Upper lobe of left lung (tissue), 4 donors: ENCODE results near the gene GPN2.

Experiments
- CTCF ChIP-seq, 6 experiments: fragments of 450-650 bp in 4 of 6; fragments of 200-600 bp in 2 of 6; sonication (generic) in 2 of 6; IDR thresholded peaks; one replicate each; pipeline ENCODE4 v1.5.1; 2016 to 2019; ENCODE audit warnings: antibody characterized with exemption in 6 of 6
- EP300 ChIP-seq, 4 donors: sonication (generic); formaldehyde crosslinking; IDR thresholded peaks; one replicate each; pipeline ENCODE4 v1.5.1; 2017; ENCODE audit warnings: antibody characterized with exemption in 4 of 4, control low read depth in 2 of 4
- POLR2A ChIP-seq, 4 donors: fragments of 450-650 bp; IDR thresholded peaks; one replicate each; pipeline ENCODE4 v1.5.1; 2016 to 2017; ENCODE audit warnings: antibody characterized with exemption in 4 of 4, mild to moderate bottlenecking in 2 of 4
- POLR2AphosphoS5 ChIP-seq, 2 donors: sonication (generic); formaldehyde crosslinking; IDR thresholded peaks; one replicate each; pipeline ENCODE4 v1.5.1; 2017; ENCODE audit warnings: antibody characterized with exemption in 2 of 2

DNA sequence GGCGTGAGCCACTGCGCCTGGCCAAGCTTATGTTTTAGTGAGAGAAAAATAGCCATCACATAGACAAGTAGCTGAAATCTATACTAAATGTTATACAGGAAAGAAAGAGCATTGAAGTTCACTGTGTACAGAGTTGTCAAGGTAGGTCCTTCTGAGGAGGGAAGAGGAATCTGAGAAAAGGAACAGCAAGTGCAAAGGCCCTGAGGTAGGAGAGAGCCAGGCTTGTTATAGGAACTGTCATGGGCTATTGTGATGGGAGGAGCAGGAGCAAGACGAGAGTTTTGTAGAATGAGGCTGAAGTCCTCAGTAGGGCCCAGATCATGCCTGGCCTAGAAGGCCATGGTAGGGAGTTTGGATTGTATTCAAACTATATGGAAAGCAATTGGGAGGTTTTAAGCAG lies 59.0 kb downstream of the GPN2 start:
- TF ChIP-seq EP300 (IDR thresholded peaks at IDR 0.05) (no peak), POLR2AphosphoS5 (IDR thresholded peaks at IDR 0.05) (no peak), CTCF (IDR thresholded peaks at IDR 0.05) (no peak), POLR2A (IDR thresholded peaks at IDR 0.05) (no peak)
